Hepatocyte (in vitro differentiated cells): ENCODE measurements around the gene LDB2.

Experiments
- EZH2 ChIP-seq: fragments of 200-600 bp; sonication (generic); IDR thresholded peaks from 2 replicates; pipeline ENCODE4 v1.6.1; 2016; ENCODE audit warnings: antibody characterized with exemption, mild to moderate bottlenecking, borderline replicate concordance
- EZH2phosphoT487 ChIP-seq: fragments of 200-600 bp; sonication (generic); IDR thresholded peaks from one replicate; pipeline ENCODE4 v1.6.1; 2018; ENCODE audit warnings: antibody characterized with exemption, mild to moderate bottlenecking, low read depth, moderate library complexity; ENCODE audit not compliant: unreplicated experiment, severe bottlenecking
- TF ChIP-seq, protein P1 (sequence below): fragments of 200-600 bp; sonication (generic); IDR thresholded peaks from 2 replicates; pipeline ENCODE4 v1.5.1; 2016; ENCODE audit warnings: antibody characterized with exemption, mild to moderate bottlenecking; ENCODE audit not compliant: poor library complexity

DNA sequence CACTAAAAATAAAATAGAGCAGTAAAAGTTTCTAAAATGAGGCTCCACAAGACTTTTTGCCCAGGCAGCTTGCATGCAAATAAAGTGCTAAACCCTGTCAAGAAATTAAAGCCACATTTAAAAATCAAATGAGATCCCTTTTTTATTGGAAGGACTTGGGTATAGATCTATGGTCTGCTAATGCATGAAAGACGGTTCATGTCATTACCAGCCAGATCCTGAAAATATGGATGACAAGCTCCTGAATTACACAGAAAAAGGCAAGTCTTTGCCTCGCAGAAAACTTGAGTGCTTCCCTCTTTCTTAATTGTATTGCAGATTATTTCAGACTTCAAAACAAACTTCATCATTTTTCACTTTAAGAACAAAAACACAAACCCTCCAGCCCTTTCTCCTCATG lies 169.6 kb downstream of the LDB2 start:
- TF ChIP-seq, protein P1, sequence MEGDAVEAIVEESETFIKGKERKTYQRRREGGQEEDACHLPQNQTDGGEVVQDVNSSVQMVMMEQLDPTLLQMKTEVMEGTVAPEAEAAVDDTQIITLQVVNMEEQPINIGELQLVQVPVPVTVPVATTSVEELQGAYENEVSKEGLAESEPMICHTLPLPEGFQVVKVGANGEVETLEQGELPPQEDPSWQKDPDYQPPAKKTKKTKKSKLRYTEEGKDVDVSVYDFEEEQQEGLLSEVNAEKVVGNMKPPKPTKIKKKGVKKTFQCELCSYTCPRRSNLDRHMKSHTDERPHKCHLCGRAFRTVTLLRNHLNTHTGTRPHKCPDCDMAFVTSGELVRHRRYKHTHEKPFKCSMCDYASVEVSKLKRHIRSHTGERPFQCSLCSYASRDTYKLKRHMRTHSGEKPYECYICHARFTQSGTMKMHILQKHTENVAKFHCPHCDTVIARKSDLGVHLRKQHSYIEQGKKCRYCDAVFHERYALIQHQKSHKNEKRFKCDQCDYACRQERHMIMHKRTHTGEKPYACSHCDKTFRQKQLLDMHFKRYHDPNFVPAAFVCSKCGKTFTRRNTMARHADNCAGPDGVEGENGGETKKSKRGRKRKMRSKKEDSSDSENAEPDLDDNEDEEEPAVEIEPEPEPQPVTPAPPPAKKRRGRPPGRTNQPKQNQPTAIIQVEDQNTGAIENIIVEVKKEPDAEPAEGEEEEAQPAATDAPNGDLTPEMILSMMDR = no peak
- no peak for TF ChIP-seq EZH2
- no peak for TF ChIP-seq EZH2phosphoT487
